Stimulated activated CD8-positive, alpha-beta memory T cell treated with anti-CD3 and anti-CD28 coated beads, Interleukin-12 subunit alpha, Interleukin-12 subunit beta, amount 100 ng/mL, for 24 hours (primary cell): Measurements from ENCODE around the gene PTPN1.
"Not testable (repeated sequence)": the region's sequence is repeated elsewhere in the genome, so short reads cannot be mapped to it uniquely, and the experiment has no call there.

ENCODE experiments used
- DNase-seq: peaks from one replicate; pipeline ENCODE4 v3.0.0-alpha.2; 2020; ENCODE audit errors: extremely low read depth

The PTPN1 gene

GRCh38 chr20:50532221-50532620 lies 22.0 kb downstream of the PTPN1 start:
- no peak for DNase-seq

- no peak for DNase-seq
Measured at GRCh38 chr20:50533061-50533460, 22.9 kb downstream of the PTPN1 start.

- DNase-seq, result no peak
Measured at GRCh38 chr20:50533464-50533863, 23.3 kb downstream of the PTPN1 start.

GRCh38 chr20:50534567-50534966 lies 24.4 kb downstream of the PTPN1 start:
- DNase-seq, result no peak

- DNase-seq, result no peak
Measured at GRCh38 chr20:50535162-50535561, 25.0 kb downstream of the PTPN1 start.

- DNase-seq, result no peak
Measured at GRCh38 chr20:50536333-50536732, 26.1 kb downstream of the PTPN1 start.

GRCh38 chr20:50537546-50538201 lies 27.5 kb downstream of the PTPN1 start:
- DNase-seq, result no peak

GRCh38 chr20:50538276-50538675 lies 28.1 kb downstream of the PTPN1 start:
- no peak for DNase-seq

GRCh38 chr20:50539798-50540197 lies 29.6 kb downstream of the PTPN1 start:
- not testable (repeated sequence) for DNase-seq

- DNase-seq, result no peak
Measured at GRCh38 chr20:50540620-50541605, 30.7 kb downstream of the PTPN1 start.

GRCh38 chr20:50541606-50542041 lies 31.4 kb downstream of the PTPN1 start:
- no peak for DNase-seq

GRCh38 chr20:50543326-50543725 lies 33.1 kb downstream of the PTPN1 start:
- no peak for DNase-seq

GRCh38 chr20:50545126-50545525 lies 34.9 kb downstream of the PTPN1 start:
- DNase-seq, result no peak

GRCh38 chr20:50546729-50547314 lies 36.6 kb downstream of the PTPN1 start:
- no peak for DNase-seq

GRCh38 chr20:50547964-50548363 lies 37.8 kb downstream of the PTPN1 start:
- no peak for DNase-seq

- no peak for DNase-seq
Measured at GRCh38 chr20:50548396-50548795, 38.2 kb downstream of the PTPN1 start.

GRCh38 chr20:50550531-50550930 lies 40.3 kb downstream of the PTPN1 start:
- DNase-seq, result no peak

GRCh38 chr20:50551288-50551687 lies 41.1 kb downstream of the PTPN1 start:
- DNase-seq, result no peak

GRCh38 chr20:50552979-50553378 lies 42.8 kb downstream of the PTPN1 start:
- no peak for DNase-seq

GRCh38 chr20:50554694-50555579 lies 44.8 kb downstream of the PTPN1 start:
- DNase-seq, result no peak

- no peak for DNase-seq
Measured at GRCh38 chr20:50555662-50556061, 45.5 kb downstream of the PTPN1 start.
